Activated CD4-positive, alpha-beta T cell treated with anti-CD3 and anti-CD28 coated beads, Interleukin-2, amount 10 ng/mL, durations not matched to agents 7 days and 5 days (primary cell): ENCODE measurements around the gene SPX. TPM values are rescaled to one million over a fixed set of nuclear protein-coding genes. Genes with fewer than 3 reads are reported as not detected.

Source experiments
- CTCF ChIA-PET: fragments of 350-600 bp; sonication (Branson Sonifier 250); formaldehyde crosslinking; loops from one replicate; lab custom pipeline; 2021; ENCODE audit warnings: antibody characterized with exemption; lab: Charles Lee
- POLR2A ChIA-PET: fragments of 350-600 bp; sonication (Branson Sonifier 250); formaldehyde crosslinking; loops from one replicate; lab custom pipeline; 2021; ENCODE audit warnings: antibody characterized with exemption; lab: Charles Lee
- DNase-seq: peaks from one replicate; pipeline ENCODE4 v3.0.0-alpha.2; 2020
- H3K27ac Mint-ChIP-seq: one replicate; pipeline ENCODE4 v1.8.0; 2021; ENCODE audit warnings: mild to moderate bottlenecking, moderate library complexity, mixed read lengths
- H3K27me3 Mint-ChIP-seq: one replicate; pipeline ENCODE4 v1.8.0; 2021; ENCODE audit warnings: mixed read lengths
- H3K36me3 Mint-ChIP-seq: one replicate; pipeline ENCODE4 v1.8.0; 2021; ENCODE audit warnings: low read depth, mixed read lengths
- H3K4me1 Mint-ChIP-seq: one replicate; pipeline ENCODE4 v1.8.0; 2021; ENCODE audit warnings: mixed read lengths
- H3K4me3 Mint-ChIP-seq: one replicate; pipeline ENCODE4 v1.8.0; 2021; ENCODE audit warnings: mild to moderate bottlenecking, moderate library complexity, mixed read lengths
- H3K9me3 Mint-ChIP-seq: one replicate; pipeline ENCODE4 v1.8.0; 2021; ENCODE audit warnings: mixed read lengths
- total RNA-seq, 2 experiments: library from RNA; stranded (reverse); gene quantifications; one replicate each; pipeline ENCODE4 v1.2.3, GENCODE V29; 2021

Gene SPX
- total RNA-seq, 2 experiments from 2014 or later = 0.12 TPM; not detected in 1

- POLR2A ChIA-PET = no interaction called here
- H3K4me1 Mint-ChIP-seq = no peaks in the 10 kb centered on the region
- H3K9me3 Mint-ChIP-seq = no peaks in the 10 kb centered on the region
- CTCF ChIA-PET = no interaction called here
- H3K36me3 Mint-ChIP-seq = no peaks in the 10 kb centered on the region
- no peak for DNase-seq
- H3K27ac Mint-ChIP-seq = no peak overlapping the region
- peaks cover 1% of the 10 kb centered on the region for H3K27me3 Mint-ChIP-seq
- no peak overlapping the region for H3K4me3 Mint-ChIP-seq
Measured at GRCh38 chr12:21566223-21566906, 40.3 kb downstream of the SPX start.

GRCh38 chr12:21566907-21567394, 40.9 kb downstream of the SPX start:
- POLR2A ChIA-PET = no interaction called here
- Mint-ChIP-seq H3K9me3 (no peaks in the 10 kb centered on the region), H3K4me1 (no peaks in the 10 kb centered on the region), H3K4me3 (no peak overlapping the region), H3K27me3 (peaks cover 1% of the 10 kb centered on the region), H3K27ac (no peak overlapping the region), H3K36me3 (no peaks in the 10 kb centered on the region)
- CTCF ChIA-PET = no interaction called here
- no peak for DNase-seq

GRCh38 chr12:21568115-21568514, 42.0 kb downstream of the SPX start:
- no peak overlapping the region for H3K27ac Mint-ChIP-seq
- H3K27me3 Mint-ChIP-seq = peaks cover 1% of the 10 kb centered on the region
- no peaks in the 10 kb centered on the region for H3K4me1 Mint-ChIP-seq
- H3K36me3 Mint-ChIP-seq = no peaks in the 10 kb centered on the region
- POLR2A ChIA-PET = interaction anchor here (0.6 kb wide), 1 partner anchor 1082 kb away, joined by 3 read pairs; no protein-coding TSS in a partner anchor
- CTCF ChIA-PET = interaction anchor here (0.7 to 2.3 kb wide), 2 partner anchors 11 to 17 kb away, joined by 4 to 5 read pairs; no protein-coding TSS in a partner anchor
- no peak overlapping the region for H3K4me3 Mint-ChIP-seq
- no peaks in the 10 kb centered on the region for H3K9me3 Mint-ChIP-seq
- DNase-seq = no peak

- Mint-ChIP-seq H3K27me3 (peaks cover 1% of the 10 kb centered on the region), H3K4me3 (no peak overlapping the region), H3K36me3 (no peaks in the 10 kb centered on the region), H3K27ac (no peak overlapping the region), H3K9me3 (no peaks in the 10 kb centered on the region), H3K4me1 (no peaks in the 10 kb centered on the region)
- DNase-seq = no peak
- ChIA-PET CTCF (no interaction called here), POLR2A (no interaction called here)
Measured at GRCh38 chr12:21571046-21571445, 45.0 kb downstream of the SPX start.

GRCh38 chr12:21573733-21574358, 47.8 kb downstream of the SPX start:
- no peaks in the 10 kb centered on the region for H3K9me3 Mint-ChIP-seq
- H3K27ac Mint-ChIP-seq = no peak overlapping the region
- no peaks in the 10 kb centered on the region for H3K4me1 Mint-ChIP-seq
- H3K27me3 Mint-ChIP-seq = peaks cover 7% of the 10 kb centered on the region
- H3K36me3 Mint-ChIP-seq = no peaks in the 10 kb centered on the region
- DNase-seq = no peak
- no peak overlapping the region for H3K4me3 Mint-ChIP-seq
- POLR2A ChIA-PET = no interaction called here
- CTCF ChIA-PET = interaction anchor here (1.2 kb wide), 1 partner anchor 14 kb away, joined by 3 read pairs; no protein-coding TSS in a partner anchor

GRCh38 chr12:21576431-21576830, 50.3 kb downstream of the SPX start:
- Mint-ChIP-seq H3K4me1 (no peaks in the 10 kb centered on the region), H3K4me3 (no peak overlapping the region), H3K27me3 (peaks cover 13% of the 10 kb centered on the region), H3K9me3 (peaks cover 3% of the 10 kb centered on the region), H3K27ac (no peak overlapping the region), H3K36me3 (no peaks in the 10 kb centered on the region)
- POLR2A ChIA-PET = no interaction called here
- DNase-seq = no peak
- CTCF ChIA-PET = no interaction called here

GRCh38 chr12:21577516-21577915, 51.4 kb downstream of the SPX start:
- Mint-ChIP-seq H3K4me3 (no peak overlapping the region), H3K36me3 (no peaks in the 10 kb centered on the region), H3K9me3 (peaks cover 5% of the 10 kb centered on the region), H3K27me3 (peaks cover 15% of the 10 kb centered on the region), H3K4me1 (no peaks in the 10 kb centered on the region), H3K27ac (no peak overlapping the region)
- no peak for DNase-seq
- ChIA-PET CTCF (no interaction called here), POLR2A (no interaction called here)

GRCh38 chr12:21580748-21581516, 54.8 kb downstream of the SPX start:
- Mint-ChIP-seq H3K9me3 (peaks cover 5% of the 10 kb centered on the region), H3K27me3 (peaks cover 15% of the 10 kb centered on the region), H3K36me3 (no peaks in the 10 kb centered on the region), H3K4me1 (no peaks in the 10 kb centered on the region), H3K4me3 (no peak overlapping the region), H3K27ac (no peak overlapping the region)
- ChIA-PET CTCF (no interaction called here), POLR2A (no interaction called here)
- no peak for DNase-seq

Other genes with a start within 250 kb of the SPX start
- not detected for gene SLCO1A2, start 191.4 kb upstream of the SPX start, total RNA-seq
- gene IAPP, start 153.4 kb upstream of the SPX start, total RNA-seq = not detected
- gene PYROXD1, start 88.6 kb upstream of the SPX start, total RNA-seq = 10 to 100 TPM; 24.2 to 25.3 TPM
- gene RECQL, start 24.7 kb upstream of the SPX start, total RNA-seq = 10 to 100 TPM; 88.3 to 95.8 TPM
- gene GOLT1B, start 24.5 kb upstream of the SPX start, total RNA-seq = 10 to 100 TPM; 40.7 to 45.6 TPM
- not detected for gene GYS2, start 78.6 kb downstream of the SPX start, total RNA-seq
- gene LDHB, start 131.5 kb downstream of the SPX start, total RNA-seq = 1,000 to 10,000 TPM in 1 of 2 experiments, 100 to 1,000 TPM in 1; 819 to 1,195 TPM
- not detected for gene KCNJ8, start 248.4 kb downstream of the SPX start, total RNA-seq